NCI-H2107 treated with DMSO at 0.1 percent for 48 hours (cell line): ENCODE results near the gene MIGA2.

Experiments
- DNase-seq: peaks from one replicate; lab custom pipeline; 2025; ENCODE audit not compliant: unreplicated experiment; lab: John Stamatoyannopoulos, UW

The MIGA2 gene

GRCh38 chr9:129071526-129072126, 35.2 kb downstream of the MIGA2 start:
- DNase-seq = no peak

- DNase-seq = no peak
Observed at GRCh38 chr9:129072171-129072570, 35.7 kb downstream of the MIGA2 start.

GRCh38 chr9:129073404-129073803, 37.0 kb downstream of the MIGA2 start:
- DNase-seq = no peak

GRCh38 chr9:129074106-129074505, 37.7 kb downstream of the MIGA2 start:
- no peak for DNase-seq

GRCh38 chr9:129075996-129076639, 39.7 kb downstream of the MIGA2 start:
- no peak for DNase-seq

- no peak for DNase-seq
Observed at GRCh38 chr9:129076640-129077037, 40.2 kb downstream of the MIGA2 start.

- DNase-seq = no peak
Observed at GRCh38 chr9:129077236-129077635, 40.8 kb downstream of the MIGA2 start.

GRCh38 chr9:129078691-129079503, 42.5 kb downstream of the MIGA2 start:
- no peak for DNase-seq

GRCh38 chr9:129079829-129080228, 43.4 kb downstream of the MIGA2 start:
- DNase-seq = no peak

GRCh38 chr9:129080298-129080600, 43.8 kb downstream of the MIGA2 start:
- no peak for DNase-seq

- peak; percentile 95 for DNase-seq
Observed at GRCh38 chr9:129080601-129081387, 44.4 kb downstream of the MIGA2 start, which contains the start of gene DOLPP1. Gene DOLPP1, plus strand, starts transcription at chr9:129081111. Its CDS starts 21 bp downstream, at chr9:129081132.

- DNase-seq = peak; percentile 30
Observed at GRCh38 chr9:129081388-129081904, 45.0 kb downstream of the MIGA2 start.

- no peak for DNase-seq
Observed at GRCh38 chr9:129084087-129084486, 47.7 kb downstream of the MIGA2 start.

GRCh38 chr9:129089246-129089645, 52.8 kb downstream of the MIGA2 start:
- DNase-seq = no peak

- DNase-seq = no peak
Observed at GRCh38 chr9:129093602-129094386, 57.4 kb downstream of the MIGA2 start.

GRCh38 chr9:129094387-129095169, 58.2 kb downstream of the MIGA2 start:
- DNase-seq = no peak

GRCh38 chr9:129095170-129095667, 58.8 kb downstream of the MIGA2 start:
- DNase-seq = no peak

GRCh38 chr9:129095908-129096307, 59.5 kb downstream of the MIGA2 start:
- no peak for DNase-seq

- DNase-seq = no peak
Observed at GRCh38 chr9:129097671-129098306, 61.4 kb downstream of the MIGA2 start.
